Astrocyte of the cerebellum (primary cell): ENCODE measurements around the gene INO80E.
A peak's percentile ranks its signal among the peaks of the same experiment; 100 is the strongest.

Experiments
- DNase-seq: peaks from one replicate; pipeline ENCODE4 v3.0.0-alpha.2; 2011; ENCODE audit warnings: low read depth
- H3K4me3 ChIP-seq: 2 replicates; pipeline ENCODE4 v1.5.1; 2011; ENCODE audit warnings: mild to moderate bottlenecking, low read depth, low read length, moderate library complexity
- in situ Hi-C: cut with HindIII; loops from 2 replicates; pipeline ENCODE4 v1.10.0; 2017; ENCODE audit warnings: low sequenced_read_pairs
- TF ChIP-seq, protein P1 (sequence below): IDR thresholded peaks from 2 replicates; pipeline ENCODE4 v1.5.1; 2012; ENCODE audit warnings: low read length, low read depth, moderate library complexity, mild to moderate bottlenecking; ENCODE audit errors: missing control alignments

The INO80E gene

DNA sequence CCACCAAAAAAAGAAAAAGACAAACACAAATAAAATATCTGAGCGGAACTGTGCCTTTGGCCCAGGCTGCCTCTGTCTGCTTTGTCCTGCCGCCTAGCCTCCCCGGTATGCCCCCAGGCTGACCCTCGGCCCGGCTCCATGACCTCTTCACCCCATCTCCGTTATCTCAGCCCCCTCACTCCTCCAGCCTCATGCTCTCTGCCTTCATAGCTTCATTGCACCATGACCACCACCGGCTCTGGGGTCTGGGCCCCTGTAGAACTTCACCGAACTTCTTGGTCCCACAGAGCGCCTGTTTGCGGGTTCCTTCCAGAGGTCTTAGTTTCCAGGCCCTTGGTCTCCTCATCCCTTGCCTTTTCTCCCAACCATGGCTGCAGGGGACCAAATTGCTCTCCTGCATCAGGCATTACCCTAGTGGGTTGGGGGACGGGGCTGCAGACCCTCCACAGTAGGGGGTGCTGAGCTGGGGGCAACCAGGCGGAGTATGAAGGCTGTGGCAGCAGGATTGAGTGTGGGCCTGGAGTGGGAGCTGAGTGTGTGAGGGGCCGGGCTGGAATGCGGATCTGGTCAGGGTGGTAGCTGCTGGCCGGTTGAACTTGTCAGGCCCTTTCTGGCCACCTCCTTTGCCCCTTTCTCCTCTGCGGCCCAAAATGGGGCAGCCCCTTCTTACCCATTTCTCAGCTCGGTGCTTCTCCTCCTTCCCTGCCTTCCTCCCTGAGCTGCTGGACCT is 7.5 kb upstream of the INO80E start:
- in situ Hi-C loops: no loop called here

GRCh38 chr16:29989111-29989858 is 6.8 kb upstream of the INO80E start:
- no peak overlapping the region for H3K4me3 ChIP-seq

More for the DNA sequence above, 7.5 kb upstream of the INO80E start:
- TF ChIP-seq, protein P1, sequence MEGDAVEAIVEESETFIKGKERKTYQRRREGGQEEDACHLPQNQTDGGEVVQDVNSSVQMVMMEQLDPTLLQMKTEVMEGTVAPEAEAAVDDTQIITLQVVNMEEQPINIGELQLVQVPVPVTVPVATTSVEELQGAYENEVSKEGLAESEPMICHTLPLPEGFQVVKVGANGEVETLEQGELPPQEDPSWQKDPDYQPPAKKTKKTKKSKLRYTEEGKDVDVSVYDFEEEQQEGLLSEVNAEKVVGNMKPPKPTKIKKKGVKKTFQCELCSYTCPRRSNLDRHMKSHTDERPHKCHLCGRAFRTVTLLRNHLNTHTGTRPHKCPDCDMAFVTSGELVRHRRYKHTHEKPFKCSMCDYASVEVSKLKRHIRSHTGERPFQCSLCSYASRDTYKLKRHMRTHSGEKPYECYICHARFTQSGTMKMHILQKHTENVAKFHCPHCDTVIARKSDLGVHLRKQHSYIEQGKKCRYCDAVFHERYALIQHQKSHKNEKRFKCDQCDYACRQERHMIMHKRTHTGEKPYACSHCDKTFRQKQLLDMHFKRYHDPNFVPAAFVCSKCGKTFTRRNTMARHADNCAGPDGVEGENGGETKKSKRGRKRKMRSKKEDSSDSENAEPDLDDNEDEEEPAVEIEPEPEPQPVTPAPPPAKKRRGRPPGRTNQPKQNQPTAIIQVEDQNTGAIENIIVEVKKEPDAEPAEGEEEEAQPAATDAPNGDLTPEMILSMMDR: no peak
- DNase-seq: no peak
- no peak overlapping the region for H3K4me3 ChIP-seq

GRCh38 chr16:29990034-29990433 is 6.0 kb upstream of the INO80E start:
- DNase-seq: no peak
- H3K4me3 ChIP-seq: no peak overlapping the region
- TF ChIP-seq, protein P1: no peak
- in situ Hi-C loops: no loop called here

More at GRCh38 chr16:29989111-29989858, 6.8 kb upstream of the INO80E start:
- TF ChIP-seq, protein P1: no peak
- DNase-seq: no peak
- in situ Hi-C loops: no loop called here

DNA sequence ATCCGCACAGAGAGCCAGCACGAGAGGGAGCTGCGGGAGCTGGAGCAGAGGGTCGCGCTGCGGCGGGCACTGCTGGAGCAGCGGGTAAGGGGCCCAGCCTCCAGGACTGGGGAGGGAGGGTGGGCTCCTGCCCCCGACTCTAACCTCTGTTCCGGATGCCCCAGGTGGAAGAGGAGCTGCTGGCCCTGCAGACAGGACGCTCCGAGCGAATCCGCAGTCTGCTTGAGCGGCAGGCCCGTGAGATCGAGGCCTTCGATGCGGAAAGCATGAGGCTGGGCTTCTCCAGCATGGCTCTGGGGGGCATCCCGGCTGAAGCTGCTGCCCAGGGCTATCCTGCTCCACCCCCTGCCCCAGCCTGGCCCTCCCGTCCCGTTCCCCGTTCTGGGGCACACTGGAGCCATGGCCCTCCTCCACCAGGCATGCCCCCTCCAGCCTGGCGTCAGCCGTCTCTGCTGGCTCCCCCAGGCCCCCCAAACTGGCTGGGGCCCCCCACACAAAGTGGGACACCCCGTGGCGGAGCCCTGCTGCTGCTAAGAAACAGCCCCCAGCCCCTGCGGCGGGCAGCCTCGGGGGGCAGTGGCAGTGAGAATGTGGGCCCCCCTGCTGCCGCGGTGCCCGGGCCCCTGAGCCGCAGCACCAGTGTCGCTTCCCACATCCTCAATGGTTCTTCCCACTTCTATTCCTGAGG is 5.0 kb upstream of the INO80E start:
- no peak overlapping the region for H3K4me3 ChIP-seq
- in situ Hi-C loops: no loop called here
- TF ChIP-seq, protein P1: no peak
- no peak for DNase-seq

GRCh38 chr16:29991571-29991904 is 4.5 kb upstream of the INO80E start:
- no peak overlapping the region for H3K4me3 ChIP-seq
- no peak for DNase-seq
- TF ChIP-seq, protein P1: no peak
- in situ Hi-C loops: no loop called here

DNA sequence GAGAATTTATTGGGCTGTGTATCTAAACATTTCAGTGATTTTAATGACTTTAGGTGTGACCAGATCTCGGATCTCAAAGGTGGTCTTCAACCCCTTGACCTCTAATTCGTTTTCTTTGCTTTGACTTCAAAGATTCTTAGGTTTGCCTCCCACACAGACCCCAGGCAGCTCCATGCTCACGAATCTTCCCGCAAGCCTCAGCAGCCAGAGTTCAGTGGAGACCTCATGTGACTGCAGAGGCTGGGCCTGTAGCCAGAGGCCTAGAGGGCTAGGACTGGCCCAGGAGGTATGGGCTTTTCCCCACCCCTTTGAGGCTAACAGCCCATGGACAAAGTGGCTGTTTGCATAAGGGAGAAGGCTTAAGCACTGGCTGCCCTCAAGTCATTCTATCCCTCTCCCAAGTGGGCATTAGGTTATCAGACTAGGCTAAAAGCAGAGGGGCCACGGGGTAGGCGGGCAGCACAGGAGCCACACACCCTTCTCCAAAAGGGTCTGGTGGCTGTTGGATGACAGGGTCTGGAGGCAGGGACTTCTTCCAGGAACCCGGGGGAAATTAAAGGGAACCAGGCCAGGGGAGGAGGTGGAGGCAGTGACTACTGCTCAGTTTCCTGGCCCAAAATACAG is 3.6 kb upstream of the INO80E start:
- in situ Hi-C loops: no loop called here
- H3K4me3 ChIP-seq: no peak overlapping the region
- TF ChIP-seq, protein P1: no peak
- peak; percentile 49 for DNase-seq
